Left lung (tissue), 10 donors: ENCODE results near the gene SIK3. TPM values are rescaled to one million over a fixed set of nuclear protein-coding genes. Genes with fewer than 3 reads are reported as not detected.
A peak's percentile ranks its signal among the peaks of the same experiment; 100 is the strongest.

ENCODE experiments used
- ATAC-seq: fragments of 200-7000 bp; cut with Tn5 transposase; one replicate; pipeline ENCODE4 v1.9.1; 2020; ENCODE audit warnings: moderate library complexity
- DNase-seq, 4 donors: peaks; one replicate each; pipeline ENCODE4 v3.0.0-alpha.2; 2013 to 2020
- H3K27ac ChIP-seq, 2 donors: fragments of 200-600 bp; sonication (generic) in 1 of 2; one replicate each; pipeline versions ENCODE4 v1.5.0 to v1.8.0; 2020 to 2021
- H3K27me3 ChIP-seq, 2 donors: fragments of 200-600 bp; sonication (generic) in 1 of 2; one replicate each; pipeline versions ENCODE4 v1.5.0 to v1.8.0; 2020 to 2021
- H3K36me3 ChIP-seq, 2 donors: fragments of 200-600 bp; sonication (generic) in 1 of 2; one replicate each; pipeline versions ENCODE4 v1.5.0 to v1.8.0; 2020 to 2021
- H3K4me1 ChIP-seq, 2 donors: fragments of 200-600 bp; one replicate each; pipeline ENCODE4 v1.8.0; 2021
- H3K4me3 ChIP-seq, 2 donors: fragments of 200-600 bp; sonication (generic) in 1 of 2; one replicate each; pipeline versions ENCODE4 v1.5.0 to v1.8.0; 2020 to 2021; ENCODE audit warnings: mild to moderate bottlenecking in 1 of 2
- H3K9me3 ChIP-seq, 2 donors: fragments of 200-600 bp; sonication (generic) in 1 of 2; one replicate each; pipeline versions ENCODE4 v1.5.0 to v1.8.0; 2020 to 2021
- CTCF ChIP-seq, 2 donors: fragments of 200-600 bp; sonication (generic) in 1 of 2; IDR thresholded peaks; one replicate each; pipeline versions ENCODE4 v1.5.0 to v1.8.0; 2021; ENCODE audit warnings: antibody characterized with exemption in 2 of 2
- intact Hi-C, 2 donors: fragments of 100-400 bp; cut with DNase I; formaldehyde crosslinking; loops; one replicate each; pipeline versions ENCODE4 v1.11.2 to v1.14.2; 2022
- polyA plus RNA-seq, 6 donors: library from polyadenylated mRNA; unstranded; fragments of 120-200 nt; gene quantifications; one replicate each; pipeline ENCODE4 v1.2.1, GENCODE V29; 2013; ENCODE audit not compliant: insufficient read length in 6 of 6
- total RNA-seq, 2 donors: library from RNA; stranded (reverse); fragmentation: NEBNext Ultra II Directional; extraction: Animal tissue kit (Norgen Biotek cat#: 25700); gene quantifications; one replicate each; pipeline ENCODE4 v1.2.1, GENCODE V29; 2021
- donor health status: DM: no; HTN: yes; CAD: no.
- donor health status: DM: no; HTN: no; CAD: no.

The SIK3 gene
- total and polyA plus RNA-seq, 8 donors = 28.0 to 49.6 (median 35.9) TPM

- H3K36me3 ChIP-seq = peaks cover 0 to 55% of the 10 kb centered on the region in 2 donors
These were observed 241.8 kb downstream of the SIK3 start for GRCh38 chr11:116856423-116856822.

GRCh38 chr11:116855413-116855812 lies 242.8 kb downstream of the SIK3 start:
- H3K27ac ChIP-seq = no peak overlapping the region

More at GRCh38 chr11:116856423-116856822, 241.8 kb downstream of the SIK3 start:
- ATAC-seq = no peak
- Histone ChIP-seq H3K9me3 (no peaks in the 10 kb centered on the region), H3K4me3 (no peak overlapping the region), H3K27me3 (no peaks in the 10 kb centered on the region), H3K4me1 (peaks cover 17 to 42% of the 10 kb centered on the region in 2 donors), H3K27ac (no peak overlapping the region)
- no peak for DNase-seq
- intact Hi-C loops = no loop called here
- TF ChIP-seq CTCF (IDR thresholded peaks at IDR 0.05) = no peak

GRCh38 chr11:116853461-116854073 lies 244.7 kb downstream of the SIK3 start:
- Histone ChIP-seq H3K27ac (peak overlapping the region in 1 of 2 donors; percentile 61), H3K4me3 (no peak overlapping the region), H3K9me3 (no peaks in the 10 kb centered on the region), H3K36me3 (peaks cover 0 to 36% of the 10 kb centered on the region in 2 donors), H3K27me3 (no peaks in the 10 kb centered on the region), H3K4me1 (peaks cover 17 to 54% of the 10 kb centered on the region in 2 donors)
- intact Hi-C loops = no loop called here
- no peak for TF ChIP-seq CTCF (IDR thresholded peaks at IDR 0.05)
- ATAC-seq (peak; percentile 77), DNase-seq (no peak)

More at GRCh38 chr11:116855413-116855812, 242.8 kb downstream of the SIK3 start:
- Histone ChIP-seq H3K4me1 (peaks cover 17 to 52% of the 10 kb centered on the region in 2 donors), H3K4me3 (no peak overlapping the region), H3K9me3 (no peaks in the 10 kb centered on the region), H3K27me3 (no peaks in the 10 kb centered on the region), H3K36me3 (peaks cover 0 to 45% of the 10 kb centered on the region in 2 donors)
- DNase-seq (no peak), ATAC-seq (no peak)
- intact Hi-C loops = no loop called here
- TF ChIP-seq CTCF (IDR thresholded peaks at IDR 0.05) = no peak

- ATAC-seq = peak; percentile 18
- no peaks in the 10 kb centered on the region for H3K27me3 ChIP-seq
These were observed 245.8 kb downstream of the SIK3 start for GRCh38 chr11:116852261-116853031.

More at GRCh38 chr11:116852261-116853031, 245.8 kb downstream of the SIK3 start:
- DNase-seq = no peak
- H3K4me1 ChIP-seq = peaks cover 17 to 54% of the 10 kb centered on the region in 2 donors
- H3K27ac ChIP-seq = peak overlapping the region in 1 of 2 donors; percentile 61
- TF ChIP-seq CTCF (IDR thresholded peaks at IDR 0.05) = no peak
- intact Hi-C loops = no loop called here
- H3K36me3 ChIP-seq = peaks cover 0 to 36% of the 10 kb centered on the region in 2 donors
- no peak overlapping the region for H3K4me3 ChIP-seq
- H3K9me3 ChIP-seq = no peaks in the 10 kb centered on the region
